Liver (tissue), 9 donors: ENCODE results near the gene EHF. TPM values are rescaled to one million over a fixed set of nuclear protein-coding genes. Genes with fewer than 3 reads are reported as not detected.

Source experiments
- DNase-seq: peaks from one replicate; pipeline ENCODE4 v3.0.0-alpha.2; 2017; ENCODE audit warnings: low spot score
- H3K27ac ChIP-seq, 2 donors: one replicate each; pipeline ENCODE4 v1.7.0; 2013; ENCODE audit warnings: inconsistent platforms in 2 of 2, low read length in 2 of 2, control low read depth in 1 of 2, low read depth in 1 of 2, mild to moderate bottlenecking in 1 of 2
- H3K27me3 ChIP-seq, 4 donors: one replicate each; pipeline versions ENCODE4 v1.6.1 to v1.7.0; 2013; ENCODE audit warnings: low read length in 3 of 4, inconsistent platforms in 1 of 4, mild to moderate bottlenecking in 1 of 4, moderate library complexity in 1 of 4; ENCODE audit not compliant: control insufficient read depth in 4 of 4, insufficient read depth in 4 of 4
- H3K36me3 ChIP-seq, 4 donors: one replicate each; pipeline versions ENCODE4 v1.6.1 to v1.7.0; 2013; ENCODE audit warnings: low read length in 3 of 4, mild to moderate bottlenecking in 3 of 4, low read depth in 1 of 4, moderate library complexity in 1 of 4; ENCODE audit not compliant: control insufficient read depth in 4 of 4, insufficient read depth in 3 of 4
- H3K4me1 ChIP-seq, 4 donors: one replicate each; pipeline versions ENCODE4 v1.6.1 to v1.7.0; 2013; ENCODE audit warnings: low read length in 3 of 4, mild to moderate bottlenecking in 3 of 4, moderate library complexity in 1 of 4; ENCODE audit not compliant: control insufficient read depth in 4 of 4, insufficient read depth in 4 of 4
- H3K4me3 ChIP-seq, 3 donors: one replicate each; pipeline versions ENCODE4 v1.6.1 to v1.7.0; 2013; ENCODE audit warnings: low read length in 3 of 3, control low read depth in 1 of 3, low read depth in 1 of 3, mild to moderate bottlenecking in 1 of 3
- H3K9ac ChIP-seq, 2 donors: one replicate each; pipeline ENCODE4 v1.7.0; 2013; ENCODE audit warnings: low read length in 2 of 2, mild to moderate bottlenecking in 2 of 2, moderate library complexity in 2 of 2, control low read depth in 1 of 2, low read depth in 1 of 2
- H3K9me3 ChIP-seq, 4 donors: one replicate each; pipeline versions ENCODE4 v1.6.1 to v1.7.0; 2013; ENCODE audit warnings: low read length in 3 of 4; ENCODE audit not compliant: control insufficient read depth in 4 of 4
- EGR1 ChIP-seq, 2 donors: IDR thresholded peaks; 2 replicates each; pipeline ENCODE4 v1.6.1; 2016 to 2018; ENCODE audit warnings: antibody characterized with exemption in 2 of 2, low read depth in 2 of 2
- FOXA1 ChIP-seq: IDR thresholded peaks from 2 replicates; pipeline ENCODE4 v1.6.1; 2016; ENCODE audit warnings: antibody characterized with exemption
- FOXA2 ChIP-seq: IDR thresholded peaks from 2 replicates; pipeline ENCODE4 v1.6.1; 2016; ENCODE audit warnings: antibody characterized with exemption
- GABPA ChIP-seq, 2 donors: IDR thresholded peaks in 1 of 2; conservative IDR thresholded peaks in 1 of 2; 2 replicates each; pipeline ENCODE4 v1.6.1; 2016; ENCODE audit warnings: antibody characterized with exemption in 2 of 2, mild to moderate bottlenecking in 1 of 2, moderate library complexity in 1 of 2
- HNF4A ChIP-seq, 2 donors: conservative IDR thresholded peaks; 2 replicates each; pipeline ENCODE4 v1.6.1; 2016; ENCODE audit warnings: antibody characterized with exemption in 2 of 2, mild to moderate bottlenecking in 2 of 2
- HNF4G ChIP-seq: IDR thresholded peaks from 2 replicates; pipeline ENCODE4 v1.6.1; 2016; ENCODE audit warnings: antibody characterized with exemption
- JUND ChIP-seq, 2 donors: IDR thresholded peaks; 2 replicates each; pipeline ENCODE4 v1.6.1; 2016; ENCODE audit warnings: antibody characterized with exemption in 2 of 2
- NR2F2 ChIP-seq: IDR thresholded peaks from 2 replicates; pipeline ENCODE4 v1.6.1; 2016; ENCODE audit warnings: antibody characterized with exemption
- RAD21 ChIP-seq, 2 donors: IDR thresholded peaks; 2 replicates each; pipeline ENCODE4 v1.6.1; 2016; ENCODE audit warnings: antibody characterized with exemption in 2 of 2, mild to moderate bottlenecking in 2 of 2
- RXRA ChIP-seq, 2 donors: IDR thresholded peaks; 2 replicates each; pipeline ENCODE4 v1.6.1; 2017 to 2018; ENCODE audit warnings: antibody characterized with exemption in 2 of 2, mild to moderate bottlenecking in 1 of 2
- SP1 ChIP-seq: IDR thresholded peaks from 2 replicates; pipeline ENCODE4 v1.6.1; 2018; ENCODE audit warnings: antibody characterized with exemption, mild to moderate bottlenecking
- YY1 ChIP-seq: IDR thresholded peaks from 2 replicates; pipeline ENCODE4 v1.6.1; 2016; ENCODE audit warnings: antibody characterized with exemption, mild to moderate bottlenecking
- WGBS: extraction: QIAGEN DNeasy Blood & Tissue Kit; methylation state at CpG from one replicate; pipeline ENCODE4 v1.1.7; 2013; 5-methylcytosine and 5-hydroxymethylcytosine counted together
- polyA plus RNA-seq, 2 donors: library from polyadenylated mRNA; stranded (reverse) in 1 of 2; unstranded in 1 of 2; fragments of 200-250 nt in 1 of 2; fragments of >200 nt in 1 of 2; fragmentation: Nextera tagmentation in 1 of 2; extraction: Ambion mirVana in 1 of 2; gene quantifications; one replicate each; pipeline versions ENCODE4 v1.2.1 to v1.2.3, GENCODE V29; 2013 to 2015
- total RNA-seq, 2 donors: library from RNA; depleted of rRNA; stranded (reverse); fragments of >200 nt; gene quantifications; one replicate each; pipeline ENCODE4 v1.2.3, GENCODE V29; 2014
- TF ChIP-seq, protein P1 (sequence below): fragments of 150-350 bp; IDR thresholded peaks from 2 replicates; pipeline ENCODE4 v1.5.1; 2017; ENCODE audit warnings: improper control_type of control experiment, low read depth, low read length; ENCODE audit not compliant: missing input control
- TF ChIP-seq, protein P2 (sequence below): IDR thresholded peaks from 2 replicates; pipeline ENCODE4 v1.6.1; 2016; ENCODE audit warnings: antibody characterized with exemption, mild to moderate bottlenecking
- TF ChIP-seq, protein P3 (sequence below): IDR thresholded peaks from 2 replicates; pipeline ENCODE4 v1.6.1; 2016; ENCODE audit warnings: antibody characterized with exemption
- TF ChIP-seq, protein P4 (sequence below): IDR thresholded peaks from 2 replicates; pipeline ENCODE4 v1.6.1; 2016; ENCODE audit warnings: antibody characterized with exemption
- TF ChIP-seq, protein P5 (sequence below): IDR thresholded peaks from 2 replicates; pipeline ENCODE4 v1.6.1; 2016; ENCODE audit warnings: antibody characterized with exemption
- donor health status: healthy.
- donor health status: healthy.
- donor health status: healthy.
- donor health status: healthy.
- donor health status: healthy.

Gene EHF
- total and polyA plus RNA-seq, 4 donors, result 0.85 to 5.9 (median 2.6) TPM

DNA sequence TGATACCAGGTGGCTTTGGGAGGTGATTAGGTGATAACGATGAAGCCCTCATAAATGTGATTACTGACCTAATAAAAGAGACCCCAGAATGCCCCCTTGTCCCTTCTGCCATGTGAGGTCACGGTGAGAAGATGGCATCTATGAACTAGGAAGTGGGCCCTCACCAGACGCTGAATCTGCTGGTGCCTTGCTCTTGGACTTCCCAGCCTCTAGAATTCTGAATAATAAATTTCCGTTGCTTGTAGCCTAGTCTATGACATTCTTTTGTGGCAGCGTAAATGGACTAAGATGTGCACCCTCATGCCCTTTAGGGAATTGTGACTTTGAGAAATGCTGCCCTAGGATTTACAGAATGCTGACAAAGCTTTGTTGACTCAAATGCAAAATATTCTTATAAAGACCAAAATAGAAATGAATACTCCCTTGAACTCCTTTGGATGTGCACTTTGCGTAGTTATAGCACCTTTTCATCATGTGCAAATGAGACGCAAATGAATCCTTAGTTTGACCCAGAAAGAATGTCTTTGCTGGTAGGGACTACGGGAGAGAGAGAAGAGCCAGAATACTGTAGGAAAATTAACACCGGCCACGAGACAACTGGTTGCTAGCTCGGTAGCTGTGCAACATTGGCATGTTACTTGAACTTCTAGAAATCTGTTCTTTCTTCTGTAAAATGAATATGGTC lies 24.8 kb upstream of the EHF start:
- Histone ChIP-seq H3K9ac (no peak overlapping the region), H3K36me3 (no peaks in the 10 kb centered on the region), H3K4me1 (peaks cover 2 to 10% (median 9%) of the 10 kb centered on the region in 4 donors), H3K27me3 (no peaks in the 10 kb centered on the region), H3K4me3 (no peak overlapping the region), H3K9me3 (no peaks in the 10 kb centered on the region), H3K27ac (no peak overlapping the region)
- 98% methylated on average over 11 of the region's 11 CpGs for WGBS
- DNase-seq, result no peak
- TF ChIP-seq, protein P1, sequence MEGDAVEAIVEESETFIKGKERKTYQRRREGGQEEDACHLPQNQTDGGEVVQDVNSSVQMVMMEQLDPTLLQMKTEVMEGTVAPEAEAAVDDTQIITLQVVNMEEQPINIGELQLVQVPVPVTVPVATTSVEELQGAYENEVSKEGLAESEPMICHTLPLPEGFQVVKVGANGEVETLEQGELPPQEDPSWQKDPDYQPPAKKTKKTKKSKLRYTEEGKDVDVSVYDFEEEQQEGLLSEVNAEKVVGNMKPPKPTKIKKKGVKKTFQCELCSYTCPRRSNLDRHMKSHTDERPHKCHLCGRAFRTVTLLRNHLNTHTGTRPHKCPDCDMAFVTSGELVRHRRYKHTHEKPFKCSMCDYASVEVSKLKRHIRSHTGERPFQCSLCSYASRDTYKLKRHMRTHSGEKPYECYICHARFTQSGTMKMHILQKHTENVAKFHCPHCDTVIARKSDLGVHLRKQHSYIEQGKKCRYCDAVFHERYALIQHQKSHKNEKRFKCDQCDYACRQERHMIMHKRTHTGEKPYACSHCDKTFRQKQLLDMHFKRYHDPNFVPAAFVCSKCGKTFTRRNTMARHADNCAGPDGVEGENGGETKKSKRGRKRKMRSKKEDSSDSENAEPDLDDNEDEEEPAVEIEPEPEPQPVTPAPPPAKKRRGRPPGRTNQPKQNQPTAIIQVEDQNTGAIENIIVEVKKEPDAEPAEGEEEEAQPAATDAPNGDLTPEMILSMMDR, result no peak
- TF ChIP-seq NR2F2, result no peak
- TF ChIP-seq SP1, result no peak
- no peak for TF ChIP-seq HNF4A (conservative IDR thresholded peaks at IDR 0.05)
- no peak for TF ChIP-seq FOXA1
- no peak for TF ChIP-seq FOXA2
- no peak for TF ChIP-seq HNF4G
- TF ChIP-seq YY1, result no peak
- TF ChIP-seq, protein P2, sequence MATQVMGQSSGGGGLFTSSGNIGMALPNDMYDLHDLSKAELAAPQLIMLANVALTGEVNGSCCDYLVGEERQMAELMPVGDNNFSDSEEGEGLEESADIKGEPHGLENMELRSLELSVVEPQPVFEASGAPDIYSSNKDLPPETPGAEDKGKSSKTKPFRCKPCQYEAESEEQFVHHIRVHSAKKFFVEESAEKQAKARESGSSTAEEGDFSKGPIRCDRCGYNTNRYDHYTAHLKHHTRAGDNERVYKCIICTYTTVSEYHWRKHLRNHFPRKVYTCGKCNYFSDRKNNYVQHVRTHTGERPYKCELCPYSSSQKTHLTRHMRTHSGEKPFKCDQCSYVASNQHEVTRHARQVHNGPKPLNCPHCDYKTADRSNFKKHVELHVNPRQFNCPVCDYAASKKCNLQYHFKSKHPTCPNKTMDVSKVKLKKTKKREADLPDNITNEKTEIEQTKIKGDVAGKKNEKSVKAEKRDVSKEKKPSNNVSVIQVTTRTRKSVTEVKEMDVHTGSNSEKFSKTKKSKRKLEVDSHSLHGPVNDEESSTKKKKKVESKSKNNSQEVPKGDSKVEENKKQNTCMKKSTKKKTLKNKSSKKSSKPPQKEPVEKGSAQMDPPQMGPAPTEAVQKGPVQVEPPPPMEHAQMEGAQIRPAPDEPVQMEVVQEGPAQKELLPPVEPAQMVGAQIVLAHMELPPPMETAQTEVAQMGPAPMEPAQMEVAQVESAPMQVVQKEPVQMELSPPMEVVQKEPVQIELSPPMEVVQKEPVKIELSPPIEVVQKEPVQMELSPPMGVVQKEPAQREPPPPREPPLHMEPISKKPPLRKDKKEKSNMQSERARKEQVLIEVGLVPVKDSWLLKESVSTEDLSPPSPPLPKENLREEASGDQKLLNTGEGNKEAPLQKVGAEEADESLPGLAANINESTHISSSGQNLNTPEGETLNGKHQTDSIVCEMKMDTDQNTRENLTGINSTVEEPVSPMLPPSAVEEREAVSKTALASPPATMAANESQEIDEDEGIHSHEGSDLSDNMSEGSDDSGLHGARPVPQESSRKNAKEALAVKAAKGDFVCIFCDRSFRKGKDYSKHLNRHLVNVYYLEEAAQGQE, result no peak
- TF ChIP-seq, protein P3, sequence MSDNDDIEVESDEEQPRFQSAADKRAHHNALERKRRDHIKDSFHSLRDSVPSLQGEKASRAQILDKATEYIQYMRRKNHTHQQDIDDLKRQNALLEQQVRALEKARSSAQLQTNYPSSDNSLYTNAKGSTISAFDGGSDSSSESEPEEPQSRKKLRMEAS, result no peak
- TF ChIP-seq, protein P4, sequence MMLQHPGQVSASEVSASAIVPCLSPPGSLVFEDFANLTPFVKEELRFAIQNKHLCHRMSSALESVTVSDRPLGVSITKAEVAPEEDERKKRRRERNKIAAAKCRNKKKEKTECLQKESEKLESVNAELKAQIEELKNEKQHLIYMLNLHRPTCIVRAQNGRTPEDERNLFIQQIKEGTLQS, result no peak
- no peak for TF ChIP-seq JUND (IDR thresholded peaks at IDR 0.05)
- no peak for TF ChIP-seq EGR1 (IDR thresholded peaks at IDR 0.05; ENCODE audit: low read depth in 2 of 2)
- TF ChIP-seq, protein P5, sequence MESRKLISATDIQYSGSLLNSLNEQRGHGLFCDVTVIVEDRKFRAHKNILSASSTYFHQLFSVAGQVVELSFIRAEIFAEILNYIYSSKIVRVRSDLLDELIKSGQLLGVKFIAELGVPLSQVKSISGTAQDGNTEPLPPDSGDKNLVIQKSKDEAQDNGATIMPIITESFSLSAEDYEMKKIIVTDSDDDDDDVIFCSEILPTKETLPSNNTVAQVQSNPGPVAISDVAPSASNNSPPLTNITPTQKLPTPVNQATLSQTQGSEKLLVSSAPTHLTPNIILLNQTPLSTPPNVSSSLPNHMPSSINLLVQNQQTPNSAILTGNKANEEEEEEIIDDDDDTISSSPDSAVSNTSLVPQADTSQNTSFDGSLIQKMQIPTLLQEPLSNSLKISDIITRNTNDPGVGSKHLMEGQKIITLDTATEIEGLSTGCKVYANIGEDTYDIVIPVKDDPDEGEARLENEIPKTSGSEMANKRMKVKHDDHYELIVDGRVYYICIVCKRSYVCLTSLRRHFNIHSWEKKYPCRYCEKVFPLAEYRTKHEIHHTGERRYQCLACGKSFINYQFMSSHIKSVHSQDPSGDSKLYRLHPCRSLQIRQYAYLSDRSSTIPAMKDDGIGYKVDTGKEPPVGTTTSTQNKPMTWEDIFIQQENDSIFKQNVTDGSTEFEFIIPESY, result no peak
- no peak for TF ChIP-seq RXRA (IDR thresholded peaks at IDR 0.05)
- no peak for TF ChIP-seq GABPA (IDR thresholded peaks at IDR 0.05 in 1 of 2, conservative IDR thresholded peaks at IDR 0.05 in 1 of 2)
- TF ChIP-seq RAD21 (IDR thresholded peaks at IDR 0.05), result no peak
